Activated effector memory CD4-positive, alpha-beta T cell treated with Interleukin-2 at 50 U/mL for 16 hours (primary cell): ENCODE data around the gene TOLLIP.

ENCODE experiments used
- DNase-seq: peaks from one replicate; pipeline ENCODE4 v3.0.0-alpha.2; 2020

TOLLIP gene

GRCh38 chr11:1310318-1310687 lies 871 bp upstream of the TOLLIP start:
- DNase-seq = no peak

- no peak for DNase-seq
Measured at GRCh38 chr11:1308743-1309497, 512 bp downstream of the TOLLIP start.

- no peak for DNase-seq
Measured at GRCh38 chr11:1307998-1308742, 1.3 kb downstream of the TOLLIP start.

GRCh38 chr11:1307163-1307870 lies 2.1 kb downstream of the TOLLIP start:
- no peak for DNase-seq

GRCh38 chr11:1306186-1307162 lies 3.0 kb downstream of the TOLLIP start:
- no peak for DNase-seq

GRCh38 chr11:1305501-1306056 lies 3.9 kb downstream of the TOLLIP start:
- DNase-seq = no peak

- no peak for DNase-seq
Measured at GRCh38 chr11:1305063-1305495, 4.4 kb downstream of the TOLLIP start.

GRCh38 chr11:1304380-1304779 lies 5.1 kb downstream of the TOLLIP start:
- no peak for DNase-seq

- DNase-seq = no peak
Measured at GRCh38 chr11:1303973-1304372, 5.5 kb downstream of the TOLLIP start.

- no peak for DNase-seq
Measured at GRCh38 chr11:1303126-1303821, 6.2 kb downstream of the TOLLIP start.

GRCh38 chr11:1302461-1303125 lies 6.8 kb downstream of the TOLLIP start:
- no peak for DNase-seq

- no peak for DNase-seq
Measured at GRCh38 chr11:1302041-1302460, 7.4 kb downstream of the TOLLIP start.

- no peak for DNase-seq
Measured at GRCh38 chr11:1301220-1302000, 8.0 kb downstream of the TOLLIP start.

GRCh38 chr11:1300569-1301187 lies 8.8 kb downstream of the TOLLIP start:
- DNase-seq = no peak

- no peak for DNase-seq
Measured at GRCh38 chr11:1300121-1300520, 9.3 kb downstream of the TOLLIP start.

- DNase-seq = no peak
Measured at GRCh38 chr11:1299621-1300020, 9.8 kb downstream of the TOLLIP start.

GRCh38 chr11:1298695-1299492 lies 10.5 kb downstream of the TOLLIP start:
- no peak for DNase-seq

- no peak for DNase-seq
Measured at GRCh38 chr11:1297576-1298473, 11.6 kb downstream of the TOLLIP start.
